ENCODE results near the gene PNPLA1.
A peak's percentile ranks its signal among the peaks of the same experiment; 100 is the strongest.

The PNPLA1 gene

DNA sequence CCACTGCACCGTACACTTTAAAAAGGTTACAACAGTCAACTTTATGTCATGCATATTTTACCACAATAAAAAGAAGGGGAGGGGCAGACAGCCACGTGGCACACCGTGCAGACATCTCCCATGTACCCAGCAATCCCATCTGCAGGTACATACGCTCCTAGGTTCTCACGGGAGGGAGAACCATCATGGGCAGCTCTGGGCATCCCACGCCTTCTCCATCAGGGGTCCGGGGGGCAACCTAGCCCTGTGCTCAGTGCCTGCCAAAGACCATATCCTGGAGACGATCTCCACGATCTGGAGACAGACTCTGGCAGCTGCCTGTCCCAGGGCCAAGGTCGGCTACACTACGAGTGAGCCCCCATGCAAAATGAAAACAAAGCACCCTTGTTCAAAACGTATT, 69.3 kb downstream of the PNPLA1 start:
- DNase-seq: no peak

DNA sequence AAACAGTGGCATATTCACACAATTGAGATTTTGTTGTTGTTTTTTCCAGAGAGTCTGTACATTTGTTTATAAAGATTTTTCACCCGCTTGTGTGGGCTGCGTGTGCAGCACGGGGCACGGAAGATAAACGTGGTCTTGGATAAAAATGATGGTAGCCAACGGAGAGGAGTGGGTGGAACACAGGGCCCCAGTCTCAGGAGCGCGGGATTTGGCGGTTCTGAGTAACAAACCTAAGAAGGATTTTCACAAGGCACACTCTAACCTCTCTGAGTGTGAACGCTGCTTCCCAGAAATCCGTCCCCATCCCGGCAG, 70.4 kb downstream of the PNPLA1 start:
- no peak for DNase-seq

DNA sequence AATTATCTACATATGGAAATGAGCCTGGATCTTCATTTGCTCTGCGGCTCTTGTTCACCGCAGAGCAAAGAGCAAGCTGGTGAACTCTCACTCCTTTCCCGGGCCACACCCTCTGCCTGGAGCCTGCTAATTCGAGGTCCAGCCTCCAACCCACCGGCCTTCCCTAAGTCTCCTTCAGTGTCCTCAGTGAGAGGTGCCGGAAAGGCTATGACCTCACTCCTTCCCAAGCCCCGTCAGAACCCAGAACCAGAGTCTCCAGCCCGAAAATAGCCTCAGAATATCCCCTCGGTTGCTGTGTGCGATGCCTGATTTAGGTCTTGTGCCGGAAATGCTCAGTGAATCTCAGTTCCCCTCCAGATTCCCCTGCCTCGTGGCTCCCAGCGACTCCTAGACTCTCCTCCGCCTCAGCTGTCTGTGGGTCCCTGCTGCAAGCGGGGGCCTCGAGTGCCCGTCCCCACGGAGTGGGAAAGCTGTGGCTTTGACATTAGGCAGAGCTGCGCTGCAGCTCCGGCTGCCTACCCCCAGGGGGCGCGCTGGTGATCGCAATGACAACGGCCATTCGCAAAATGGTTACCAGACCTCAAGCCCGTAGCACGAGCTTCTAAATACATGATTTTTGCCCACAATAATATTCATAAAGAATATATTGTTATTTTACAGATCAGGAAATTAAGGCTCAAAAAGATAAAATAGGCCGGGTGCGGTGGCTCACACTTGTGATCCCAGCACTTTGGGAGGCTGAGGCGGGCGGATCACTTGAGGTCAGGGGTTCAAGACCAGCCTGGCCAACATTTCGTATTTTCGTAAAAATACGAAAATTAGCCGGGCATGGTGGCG, 71.0 kb downstream of the PNPLA1 start:
- DNase-seq: peak; percentile 78

DNA sequence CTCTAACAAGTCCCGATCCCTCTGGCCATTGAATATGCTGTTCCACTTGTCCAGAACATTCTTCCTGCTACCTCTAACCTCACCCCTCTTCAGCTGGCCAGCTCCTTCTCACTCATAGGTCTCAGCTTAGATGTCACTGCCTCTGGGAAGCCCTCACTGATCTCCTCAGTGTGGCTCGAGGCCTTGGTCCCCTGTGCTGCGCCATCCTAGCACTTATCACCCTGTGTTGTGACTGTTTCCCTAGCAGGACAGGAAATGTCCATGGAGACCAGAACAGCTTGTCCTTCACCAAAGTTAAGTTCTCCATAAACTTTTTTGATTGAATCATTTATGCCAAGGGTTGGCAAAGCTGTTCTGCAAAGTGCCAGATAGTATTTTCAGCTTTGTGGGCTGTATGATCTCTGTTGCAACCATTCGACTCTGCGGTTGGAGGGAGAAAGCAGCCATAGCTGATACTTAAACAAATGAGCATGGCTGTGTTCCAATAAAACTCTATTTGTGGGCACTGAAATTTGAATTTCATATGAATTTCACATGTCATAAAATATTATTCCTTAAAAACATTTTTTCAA, 73.3 kb downstream of the PNPLA1 start:
- DNase-seq: no peak

DNA sequence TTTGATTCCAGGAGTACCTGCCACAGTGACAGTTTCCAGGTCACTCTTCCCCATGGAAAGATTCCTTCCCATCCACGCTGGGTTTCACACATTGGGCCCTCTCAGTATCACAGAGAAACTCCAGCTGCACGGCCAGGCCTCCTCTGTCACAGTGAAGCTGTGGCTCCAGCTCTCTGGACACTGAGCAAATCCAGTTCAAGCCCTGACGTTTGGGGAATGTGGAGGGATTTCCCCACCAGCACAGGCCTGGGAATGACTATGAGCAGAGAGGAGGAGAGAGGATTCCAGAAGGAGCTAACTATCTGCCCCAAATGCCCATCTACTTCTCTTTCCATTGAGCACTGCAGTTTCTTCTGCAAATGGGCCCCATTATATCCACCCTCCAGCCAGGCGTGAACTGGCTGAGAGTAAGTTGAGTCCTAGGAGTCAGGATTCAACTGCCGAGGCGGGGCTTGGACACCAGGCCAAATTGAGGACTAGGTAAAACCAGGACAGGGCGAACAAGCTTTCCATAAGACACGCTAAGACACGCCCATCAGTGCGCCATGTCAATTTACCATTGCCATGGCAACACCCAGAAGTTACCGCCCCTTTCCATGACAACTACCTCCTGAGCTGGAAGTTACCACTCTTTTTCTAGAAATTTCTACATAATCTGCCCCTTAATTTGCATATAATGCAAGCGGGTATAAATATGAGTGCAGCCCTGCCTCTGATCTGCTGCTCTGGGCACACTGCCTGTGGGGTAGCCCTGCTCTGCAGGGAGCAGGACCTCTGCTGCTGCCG, 76.0 kb downstream of the PNPLA1 start:
- DNase-seq: no peak

DNA sequence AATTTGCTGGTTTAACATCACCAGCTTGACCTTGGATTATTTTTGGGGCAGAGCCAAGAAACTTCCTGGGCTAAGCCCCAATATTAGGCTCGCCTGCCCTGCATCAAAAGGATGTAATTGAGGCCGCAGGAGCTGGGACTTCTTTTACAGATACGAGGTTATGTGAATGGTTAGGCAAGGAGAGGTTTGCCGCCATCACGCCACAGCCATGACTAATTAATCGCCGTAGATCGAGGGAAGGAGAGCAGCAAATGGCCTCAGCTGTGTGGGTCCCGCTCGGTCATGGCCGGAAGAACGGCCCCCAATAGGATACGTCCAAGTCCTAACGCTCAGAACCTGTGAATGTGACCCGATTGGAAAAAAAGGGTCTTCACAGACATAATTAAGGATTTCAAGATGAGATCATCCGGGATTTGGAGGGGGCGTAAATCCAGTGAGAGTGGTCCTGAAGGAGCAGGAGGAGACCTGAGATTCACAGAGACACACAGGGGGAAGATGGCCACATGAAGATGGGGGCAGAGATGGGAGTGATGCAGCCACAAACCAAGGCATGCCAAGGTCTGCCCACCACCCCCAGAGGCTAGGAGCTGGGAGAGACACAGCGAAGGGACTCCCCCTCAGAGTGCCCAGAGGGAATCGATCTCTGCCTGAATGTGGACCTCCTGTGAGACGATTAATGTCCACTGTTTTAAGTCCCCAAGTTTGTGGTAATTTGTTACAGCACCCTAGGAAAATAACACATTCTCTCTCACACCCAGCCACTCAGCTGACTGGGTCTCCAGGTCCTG, 76.8 kb downstream of the PNPLA1 start:
- no peak for DNase-seq

DNA sequence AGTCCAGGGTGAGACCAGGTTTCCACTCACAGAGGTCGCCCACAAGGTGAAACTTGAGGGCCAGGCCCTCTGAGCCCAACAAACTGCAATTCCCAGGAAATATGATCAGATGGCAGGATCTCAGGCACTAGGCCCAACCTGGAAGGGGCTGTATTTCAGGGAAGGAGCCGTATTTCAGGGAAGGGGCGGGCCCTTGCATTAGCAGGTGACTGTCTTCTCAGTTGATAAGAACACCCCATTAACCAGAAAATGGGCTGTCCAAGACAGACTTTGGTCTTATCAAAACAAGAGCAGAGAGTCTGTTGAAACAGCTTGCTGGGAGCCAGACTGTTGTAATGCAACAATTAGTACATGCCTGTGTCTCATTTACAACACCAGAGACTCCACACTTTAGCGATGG, 77.8 kb downstream of the PNPLA1 start:
- no peak for DNase-seq

DNA sequence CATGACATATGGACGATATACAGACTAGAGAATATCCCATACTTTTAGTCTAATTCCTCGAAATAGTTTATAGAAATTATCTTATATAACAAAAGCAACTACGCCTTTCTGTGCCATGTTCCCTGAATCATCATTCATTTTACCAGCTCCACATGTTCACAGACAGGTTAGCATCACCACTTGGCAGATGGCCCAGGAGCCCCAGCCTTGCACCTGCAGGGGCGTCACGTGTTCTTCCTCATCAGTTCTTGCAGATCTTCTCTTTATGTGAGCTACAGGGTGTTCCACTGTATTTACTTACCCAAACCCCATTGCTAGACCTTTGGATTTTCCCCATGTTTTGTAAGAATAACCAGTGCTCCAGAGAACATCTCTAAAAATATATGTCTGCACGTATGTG, 79.4 kb downstream of the PNPLA1 start:
- no peak for DNase-seq

DNA sequence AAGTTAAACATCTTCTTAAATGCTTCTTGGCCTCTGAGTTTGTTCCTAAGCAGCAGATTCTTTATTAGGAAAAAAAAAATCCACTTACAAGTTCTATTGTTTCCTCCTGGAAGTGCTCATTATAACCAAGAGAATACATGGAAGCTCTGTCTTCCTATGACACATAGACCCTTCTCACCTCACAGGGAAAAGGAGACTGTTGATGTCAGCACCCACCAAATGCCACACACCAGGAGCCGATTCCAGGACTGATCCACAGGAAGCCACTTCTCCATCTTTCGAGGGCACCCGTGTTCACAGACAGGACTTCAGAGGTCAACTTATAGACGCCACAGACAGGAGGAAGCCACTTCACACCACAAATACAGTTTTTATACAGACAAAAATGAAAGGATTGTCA, 80.2 kb downstream of the PNPLA1 start:
- DNase-seq: no peak

DNA sequence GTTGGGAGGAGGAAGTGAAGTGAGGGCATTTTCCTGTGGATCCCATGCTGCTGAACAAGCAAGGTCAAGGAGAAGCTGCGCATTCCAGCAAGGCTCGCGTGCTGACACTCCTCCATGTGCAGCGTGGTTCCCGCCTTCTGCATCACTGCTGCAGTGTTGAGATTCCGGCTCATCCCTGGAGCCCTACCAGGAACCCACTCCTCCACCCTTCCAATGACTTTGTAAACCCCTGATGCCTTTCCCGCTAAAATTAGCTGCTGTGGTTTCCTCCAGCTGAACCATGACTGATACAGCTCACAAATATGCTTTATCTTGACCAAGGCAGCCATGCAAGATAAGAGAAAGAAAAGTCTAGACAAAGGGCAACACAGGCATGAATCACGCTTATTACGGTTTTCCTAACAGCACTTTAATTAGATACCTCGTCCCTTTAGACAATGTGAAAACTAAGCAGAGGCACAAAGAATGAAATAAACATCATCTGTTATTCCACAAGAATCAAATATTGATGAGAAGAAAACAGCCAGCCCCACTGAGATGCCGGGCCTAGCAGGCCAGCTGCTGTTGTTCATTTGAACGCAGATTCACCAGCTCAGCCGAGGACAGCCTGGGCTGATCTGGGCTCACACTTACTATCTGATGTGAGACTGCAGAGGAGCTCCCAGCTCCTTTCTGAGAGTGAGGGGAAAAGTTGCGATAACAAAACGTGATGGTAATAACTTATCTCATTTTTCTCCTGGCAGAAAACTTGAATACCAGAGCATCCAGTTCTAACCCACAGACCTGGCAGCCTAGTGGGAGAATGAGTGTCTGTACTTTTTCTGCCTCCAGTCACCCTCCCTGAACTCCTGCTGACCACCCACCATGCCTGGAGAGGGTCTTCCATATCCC, 81.1 kb downstream of the PNPLA1 start:
- DNase-seq: no peak

DNA sequence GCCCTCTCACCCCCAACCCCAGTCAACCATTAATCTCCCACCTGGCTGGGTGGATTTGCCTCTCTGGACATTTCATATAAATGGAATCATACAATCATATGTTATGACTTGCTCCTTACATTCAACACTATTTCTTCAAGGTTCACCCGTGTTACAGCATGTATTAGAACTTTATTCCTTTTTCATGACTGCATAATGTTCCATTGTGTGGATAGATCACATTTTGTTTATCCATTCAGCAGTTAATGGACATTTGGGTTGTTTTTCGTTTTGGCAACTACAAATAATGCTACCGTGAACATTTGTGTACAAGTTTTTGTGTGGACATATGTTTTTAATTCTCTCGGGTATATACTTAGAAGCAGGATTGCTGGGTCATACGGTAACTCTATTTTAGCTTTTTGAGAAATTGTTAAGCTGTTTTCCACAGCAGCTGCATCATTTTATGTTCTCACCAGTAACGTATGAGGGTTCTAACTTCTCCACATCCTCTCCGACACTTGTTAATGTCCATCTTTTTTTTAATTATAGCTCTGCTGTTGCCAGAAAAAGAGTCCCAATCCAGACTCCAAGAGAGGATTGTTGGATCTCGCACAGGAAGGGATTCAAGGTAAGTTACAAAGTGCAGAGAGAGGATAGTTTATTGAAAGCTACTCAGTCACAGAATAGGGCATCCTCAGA, 82.8 kb downstream of the PNPLA1 start:
- DNase-seq: no peak

DNA sequence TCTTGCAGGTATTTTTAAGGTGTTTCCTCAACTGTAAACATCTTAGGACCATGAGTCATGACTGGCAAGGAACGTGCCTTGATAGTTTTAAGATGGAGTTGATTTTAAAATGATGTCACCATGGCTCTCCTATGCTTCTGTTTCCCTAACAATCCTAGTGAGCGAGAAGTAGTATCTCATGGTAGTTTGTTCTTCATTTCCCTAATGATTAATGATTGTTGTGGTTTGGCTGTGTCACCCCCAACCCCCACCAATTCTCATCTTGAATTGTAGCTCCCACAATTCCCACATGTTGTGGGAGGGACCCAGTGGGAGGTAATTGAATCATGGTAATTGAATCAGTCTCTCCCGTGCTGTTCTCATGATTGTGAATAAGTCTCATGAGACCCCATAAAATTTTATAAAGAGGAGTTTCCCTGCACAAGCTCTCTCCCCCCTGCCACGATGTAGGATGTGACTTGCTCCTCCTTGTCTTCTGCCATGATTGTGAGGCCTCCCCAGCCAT, 83.6 kb downstream of the PNPLA1 start:
- no peak for DNase-seq

DNA sequence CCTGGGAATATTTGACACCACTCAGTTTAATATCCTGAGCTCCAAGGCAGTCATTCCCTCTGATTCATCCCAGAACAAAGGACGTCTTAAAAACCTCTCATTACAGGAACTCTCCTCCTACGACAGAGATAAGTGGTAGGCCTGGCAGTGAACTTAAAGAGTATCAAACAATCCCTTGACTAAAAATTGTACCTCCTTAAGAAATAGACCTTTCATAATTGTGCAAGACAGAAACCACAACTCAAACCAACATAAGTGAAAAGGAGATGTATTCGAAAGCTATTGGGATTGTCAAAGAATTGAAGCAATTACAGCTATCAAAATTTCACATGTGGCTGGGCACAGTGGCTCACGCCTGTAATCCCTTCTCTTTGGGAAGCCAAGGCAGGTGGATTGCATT, 86.0 kb downstream of the PNPLA1 start:
- no peak for DNase-seq

DNA sequence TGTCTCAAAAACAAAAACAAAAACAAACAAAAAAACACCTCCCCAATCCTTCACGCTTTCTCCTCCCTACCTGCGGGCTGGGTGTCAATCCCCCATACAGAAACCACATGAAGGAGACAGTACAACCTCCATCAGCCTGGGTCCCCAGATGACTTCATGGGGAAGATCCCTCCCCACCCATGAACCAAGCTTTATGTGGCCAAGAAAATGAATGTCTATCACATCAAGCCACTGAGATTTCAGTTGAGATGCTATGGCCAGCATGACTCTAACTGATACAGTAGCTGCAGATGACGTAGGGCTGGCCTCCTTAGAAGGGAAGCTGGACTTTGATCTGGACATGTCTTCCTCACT, 88.0 kb downstream of the PNPLA1 start:
- no peak for DNase-seq
